MM.1S (cell line): ENCODE data around the gene SRPK2.

Source experiments
- DNase-seq: peaks from one replicate; pipeline ENCODE4 v3.0.0-alpha.2; 2015
- H2AFZ ChIP-seq: fragments of 300-600 bp; sonication (generic); 2 replicates; pipeline ENCODE4 v1.6.0; 2016; ENCODE audit warnings: antibody characterized with exemption, low read length
- H3F3A ChIP-seq: fragments of 300-600 bp; sonication (generic); 2 replicates; pipeline ENCODE4 v1.6.1; 2016; ENCODE audit warnings: mild to moderate bottlenecking, antibody characterized with exemption, low read length, moderate library complexity, mixed read lengths; ENCODE audit not compliant: insufficient read depth
- H3K27ac ChIP-seq: fragments of 300-600 bp; sonication (generic); 2 replicates; pipeline ENCODE4 v1.5.1; 2016; ENCODE audit warnings: mild to moderate bottlenecking, low read length
- H3K27me3 ChIP-seq: fragments of 300-600 bp; sonication (generic); replicated peaks from 2 replicates; pipeline ENCODE4 v1.6.0; 2016; ENCODE audit warnings: low read length; ENCODE audit not compliant: insufficient read depth
- H3K36me3 ChIP-seq: fragments of 300-600 bp; sonication (generic); replicated peaks from 2 replicates; pipeline ENCODE4 v1.6.1; 2016; ENCODE audit warnings: mild to moderate bottlenecking, low read length, mixed read lengths; ENCODE audit not compliant: insufficient read depth
- H3K4me1 ChIP-seq: fragments of 300-600 bp; sonication (generic); 2 replicates; pipeline ENCODE4 v1.6.1; 2016; ENCODE audit warnings: low read length, mixed read lengths
- H3K4me2 ChIP-seq: fragments of 300-600 bp; sonication (generic); 2 replicates; pipeline ENCODE4 v1.6.0; 2016; ENCODE audit warnings: low read depth, low read length
- H3K4me3 ChIP-seq: fragments of 300-600 bp; sonication (generic); 2 replicates; pipeline ENCODE4 v1.5.1; 2016; ENCODE audit warnings: low read length, mixed read lengths
- H3K79me2 ChIP-seq: fragments of 300-600 bp; sonication (generic); 2 replicates; pipeline ENCODE4 v1.6.1; 2016; ENCODE audit warnings: mixed run types, low read length, mixed read lengths
- H3K9ac ChIP-seq: fragments of 300-600 bp; sonication (generic); 2 replicates; pipeline ENCODE4 v1.6.1; 2016; ENCODE audit warnings: low read length, mixed read lengths
- H3K9me2 ChIP-seq: fragments of 300-600 bp; sonication (generic); replicated peaks from 2 replicates; pipeline ENCODE4 v1.6.1; 2016; ENCODE audit warnings: mild to moderate bottlenecking, low read length, mixed read lengths; ENCODE audit not compliant: insufficient read depth
- H3K9me3 ChIP-seq: fragments of 300-600 bp; sonication (generic); replicated peaks from 2 replicates; pipeline ENCODE4 v1.6.1; 2016; ENCODE audit warnings: mild to moderate bottlenecking, low read length, mixed read lengths; ENCODE audit not compliant: insufficient read depth
- H4K20me1 ChIP-seq: fragments of 300-600 bp; sonication (generic); 2 replicates; pipeline ENCODE4 v1.6.1; 2016; ENCODE audit warnings: mild to moderate bottlenecking, low read length, moderate library complexity, mixed read lengths; ENCODE audit not compliant: insufficient read depth
- EZH2 ChIP-seq: fragments of 300-600 bp; sonication (generic); optimal IDR thresholded peaks from 2 replicates; pipeline ENCODE3; 2017; ENCODE audit warnings: low read depth, mild to moderate bottlenecking, antibody characterized with exemption, low read length, mixed read lengths
- EZH2phosphoT487 ChIP-seq: fragments of 300-600 bp; sonication (generic); IDR thresholded peaks from 2 replicates; pipeline ENCODE4 v1.6.1; 2018; ENCODE audit warnings: antibody characterized with exemption, low read length
- TF ChIP-seq, protein P1 (sequence below): fragments of 300-600 bp; sonication (generic); IDR thresholded peaks from 2 replicates; pipeline ENCODE4 v1.5.1; 2016; ENCODE audit warnings: antibody characterized with exemption, low read length, mixed read lengths

The SRPK2 gene

DNA sequence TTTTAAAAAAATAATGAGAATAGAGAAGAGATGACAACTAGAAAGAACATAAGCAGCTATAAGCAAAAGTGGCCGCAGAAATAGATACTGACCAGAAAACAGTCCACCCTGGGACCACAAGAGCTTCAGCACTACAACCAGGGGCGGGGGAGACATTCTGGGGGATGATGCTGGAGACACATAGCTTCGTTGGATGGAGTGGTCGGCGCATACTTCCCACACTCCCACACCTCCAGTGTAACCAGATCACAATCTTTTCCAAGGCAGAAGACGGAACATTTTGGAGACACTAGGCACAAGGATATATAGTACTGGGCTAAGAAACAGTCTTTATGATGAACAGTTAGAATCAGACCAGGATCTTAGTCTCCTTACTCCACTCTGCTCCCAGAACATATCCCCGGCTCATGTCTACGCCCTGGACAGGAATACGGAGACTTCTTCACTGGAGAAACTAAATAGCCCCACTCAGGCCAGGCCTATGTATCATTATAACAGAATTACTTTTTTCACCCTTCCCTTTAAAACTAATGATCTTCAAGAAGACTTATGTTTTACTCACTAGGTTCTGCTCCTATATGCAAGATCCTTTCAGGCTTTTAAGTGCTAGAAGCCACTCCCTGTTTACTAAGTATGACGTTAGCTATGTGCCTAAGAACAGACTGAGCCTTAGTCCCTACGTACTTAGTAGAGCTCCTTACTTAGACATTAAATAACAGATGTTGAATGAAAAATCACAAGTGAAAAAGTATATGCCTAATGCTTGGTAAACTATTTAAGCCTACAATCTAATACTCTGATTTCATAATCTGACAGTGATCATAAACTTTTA, 169.6 kb downstream of the SRPK2 start:
- no peak overlapping the region for H2AFZ ChIP-seq
- H3K27me3 ChIP-seq: no peaks in the 10 kb centered on the region
- H3K9me2 ChIP-seq: no peaks in the 10 kb centered on the region
- no peak overlapping the region for H3K4me3 ChIP-seq
- peaks cover 11% of the 10 kb centered on the region; the same call in 1 of the 2 replicates for H4K20me1 ChIP-seq
- TF ChIP-seq EZH2phosphoT487 (no peak), EZH2 (no peak)
- TF ChIP-seq, protein P1, sequence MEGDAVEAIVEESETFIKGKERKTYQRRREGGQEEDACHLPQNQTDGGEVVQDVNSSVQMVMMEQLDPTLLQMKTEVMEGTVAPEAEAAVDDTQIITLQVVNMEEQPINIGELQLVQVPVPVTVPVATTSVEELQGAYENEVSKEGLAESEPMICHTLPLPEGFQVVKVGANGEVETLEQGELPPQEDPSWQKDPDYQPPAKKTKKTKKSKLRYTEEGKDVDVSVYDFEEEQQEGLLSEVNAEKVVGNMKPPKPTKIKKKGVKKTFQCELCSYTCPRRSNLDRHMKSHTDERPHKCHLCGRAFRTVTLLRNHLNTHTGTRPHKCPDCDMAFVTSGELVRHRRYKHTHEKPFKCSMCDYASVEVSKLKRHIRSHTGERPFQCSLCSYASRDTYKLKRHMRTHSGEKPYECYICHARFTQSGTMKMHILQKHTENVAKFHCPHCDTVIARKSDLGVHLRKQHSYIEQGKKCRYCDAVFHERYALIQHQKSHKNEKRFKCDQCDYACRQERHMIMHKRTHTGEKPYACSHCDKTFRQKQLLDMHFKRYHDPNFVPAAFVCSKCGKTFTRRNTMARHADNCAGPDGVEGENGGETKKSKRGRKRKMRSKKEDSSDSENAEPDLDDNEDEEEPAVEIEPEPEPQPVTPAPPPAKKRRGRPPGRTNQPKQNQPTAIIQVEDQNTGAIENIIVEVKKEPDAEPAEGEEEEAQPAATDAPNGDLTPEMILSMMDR: no peak
- no peaks in the 10 kb centered on the region for H3F3A ChIP-seq
- DNase-seq: no peak
- no peaks in the 10 kb centered on the region for H3K9me3 ChIP-seq
- H3K4me1 ChIP-seq: no peaks in the 10 kb centered on the region
- 0 out of 2 replicates have a peak, but pooled peaks cover 4% of the 10 kb centered on the region for H3K36me3 ChIP-seq
- H3K79me2 ChIP-seq: peaks cover 100% of the 10 kb centered on the region
- no peak overlapping the region for H3K4me2 ChIP-seq
- no peak overlapping the region for H3K9ac ChIP-seq
- H3K27ac ChIP-seq: no peak overlapping the region

DNA sequence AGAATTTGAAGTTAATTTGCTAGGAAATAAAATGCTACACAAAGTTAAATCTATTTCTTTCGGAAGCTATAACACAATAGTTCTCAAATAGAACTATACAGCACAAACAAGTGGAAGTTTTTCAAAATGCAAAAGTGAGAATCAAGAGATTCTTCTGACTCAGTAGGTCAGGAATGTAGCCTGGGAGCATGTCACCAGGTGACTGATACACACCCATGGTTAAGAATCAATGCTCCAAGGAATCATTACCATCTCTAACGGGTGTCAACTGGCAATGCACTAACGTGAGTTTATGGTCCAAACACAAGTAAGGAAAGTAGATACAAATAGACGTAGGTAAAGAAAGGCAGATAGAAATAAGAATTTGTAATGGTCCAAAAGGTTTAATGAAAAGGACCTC, 170.5 kb downstream of the SRPK2 start:
- TF ChIP-seq EZH2phosphoT487: no peak
- no peak for TF ChIP-seq EZH2
- TF ChIP-seq, protein P1: no peak
- Histone ChIP-seq H3K4me2 (no peak overlapping the region), H3K9me3 (no peaks in the 10 kb centered on the region), H3K4me3 (no peak overlapping the region), H3K27me3 (no peaks in the 10 kb centered on the region), H2AFZ (no peak overlapping the region), H3K36me3 (0 out of 2 replicates have a peak, but pooled peaks cover 4% of the 10 kb centered on the region), H3K9me2 (no peaks in the 10 kb centered on the region), H3K79me2 (peaks cover 100% of the 10 kb centered on the region), H3K4me1 (no peaks in the 10 kb centered on the region), H3K27ac (no peak overlapping the region), H3F3A (no peaks in the 10 kb centered on the region), H3K9ac (no peak overlapping the region), H4K20me1 (peaks cover 11% of the 10 kb centered on the region; the same call in 1 of the 2 replicates)
- DNase-seq: no peak

DNA sequence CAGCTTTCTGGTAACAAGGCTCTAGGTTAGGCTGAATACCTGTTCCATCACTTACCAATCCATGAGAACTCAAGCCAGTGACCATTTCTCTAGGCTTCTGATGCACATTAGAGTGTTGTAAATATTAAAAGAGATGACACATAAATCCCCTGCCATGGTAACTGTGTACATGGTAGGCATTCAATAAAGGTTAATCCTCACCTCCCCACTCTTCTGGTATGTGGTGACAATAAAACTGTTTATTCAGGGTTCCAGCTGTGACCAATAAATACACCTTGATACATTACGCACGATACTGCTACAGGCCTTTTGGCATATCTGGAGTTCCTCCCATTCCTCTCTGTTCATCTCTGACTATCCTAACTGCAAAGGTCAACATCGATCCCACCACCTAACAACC, 171.9 kb downstream of the SRPK2 start:
- TF ChIP-seq, protein P1: no peak
- TF ChIP-seq EZH2 (no peak), EZH2phosphoT487 (no peak)
- H3K4me3 ChIP-seq: no peak overlapping the region
- no peaks in the 10 kb centered on the region for H3K36me3 ChIP-seq

More for the DNA sequence above, 171.9 kb downstream of the SRPK2 start:
- Histone ChIP-seq H2AFZ (no peak overlapping the region), H4K20me1 (peaks cover 11% of the 10 kb centered on the region; the same call in 1 of the 2 replicates), H3K79me2 (peaks cover 100% of the 10 kb centered on the region), H3K4me1 (peaks cover 4% of the 10 kb centered on the region; the same call in 1 of the 2 replicates), H3K9me3 (no peaks in the 10 kb centered on the region), H3K27ac (no peak overlapping the region), H3K4me2 (no peak overlapping the region), H3F3A (no peaks in the 10 kb centered on the region), H3K27me3 (no peaks in the 10 kb centered on the region), H3K9ac (no peak overlapping the region), H3K9me2 (no peaks in the 10 kb centered on the region)
- DNase-seq: no peak
